NB4 (cell line): ENCODE results near the gene HSPB8.
A peak's percentile ranks its signal among the peaks of the same experiment; 100 is the strongest.

ENCODE experiments used
- CTCF ChIP-seq: IDR thresholded peaks from one replicate; pipeline ENCODE4 v1.5.1; 2012; ENCODE audit warnings: low read depth, low read length
- POLR2A ChIP-seq: IDR thresholded peaks from 2 replicates; pipeline ENCODE4 v1.6.1; 2011; ENCODE audit warnings: mild to moderate bottlenecking; ENCODE audit not compliant: insufficient read length; ENCODE audit errors: extremely low read depth

- TF ChIP-seq CTCF (peak; percentile 23), POLR2A (no peak)
Observed at GRCh38 chr12:119235197-119235751, 56.5 kb downstream of the HSPB8 start.
